OCI-LY7 (cell line): Measurements from ENCODE around the gene AP1S3. TPM values are rescaled to one million over a fixed set of nuclear protein-coding genes. Genes with fewer than 3 reads are reported as not detected.
A peak's percentile ranks its signal among the peaks of the same experiment; 100 is the strongest.

Source experiments
- BruUV-seq: library from RNA; stranded (reverse); fragments of 400-500 nt; replicated peaks from 2 replicates; lab custom pipeline; 2021; lab: Mats Ljungman, UMichigan
- CTCF ChIA-PET: fragments of 300-600 bp; sonication (Branson Sonifier 250); formaldehyde crosslinking; loops from one replicate; lab custom pipeline; 2022; ENCODE audit warnings: antibody characterized with exemption; ENCODE audit not compliant: unreplicated experiment; lab: Charles Lee
- POLR2A ChIA-PET: fragments of 300-600 bp; sonication (Branson Sonifier 250); formaldehyde crosslinking; loops from one replicate; lab custom pipeline; 2022; ENCODE audit warnings: antibody characterized with exemption; lab: Charles Lee
- DNase-seq: peaks from one replicate; pipeline ENCODE4 v3.0.0-alpha.2; 2015; ENCODE audit warnings: low spot score
- H2AFZ ChIP-seq: fragments of 200-600 bp; sonication (generic), shearing (Covaris generic); 2 replicates; pipeline ENCODE4 v1.6.1; 2014; ENCODE audit warnings: mild to moderate bottlenecking, antibody characterized with exemption, low read length, moderate library complexity
- H3K27ac ChIP-seq: fragments of 200-600 bp; sonication (generic); 2 replicates; pipeline ENCODE4 v1.5.1; 2014; ENCODE audit warnings: mixed run types, low read depth, mild to moderate bottlenecking, moderate library complexity, low read length, inconsistent platforms; ENCODE audit not compliant: poor library complexity, severe bottlenecking
- H3K36me3 ChIP-seq: fragments of 200-600 bp; sonication (generic); 2 replicates; pipeline ENCODE4 v1.6.1; 2014; ENCODE audit warnings: mild to moderate bottlenecking, antibody characterized with exemption, low read length, moderate library complexity, mixed read lengths; ENCODE audit not compliant: insufficient read depth
- H3K4me1 ChIP-seq: fragments of 200-600 bp; sonication (generic); 2 replicates; pipeline ENCODE4 v1.5.1; 2014; ENCODE audit warnings: mild to moderate bottlenecking, low read length; ENCODE audit not compliant: insufficient read depth, poor library complexity, severe bottlenecking
- H3K4me2 ChIP-seq: fragments of 200-600 bp; sonication (generic); 2 replicates; pipeline ENCODE4 v1.6.1; 2014; ENCODE audit warnings: mild to moderate bottlenecking, low read length
- H3K4me3 ChIP-seq: fragments of 200-600 bp; sonication (generic); 2 replicates; pipeline ENCODE4 v1.5.1; 2014; ENCODE audit warnings: mild to moderate bottlenecking, low read depth, low read length; ENCODE audit not compliant: poor library complexity, severe bottlenecking
- H3K79me2 ChIP-seq: fragments of 200-600 bp; sonication (generic); 2 replicates; pipeline ENCODE4 v1.6.1; 2016; ENCODE audit warnings: low read depth, mild to moderate bottlenecking, low read length, moderate library complexity, mixed read lengths; ENCODE audit not compliant: insufficient read depth
- H3K9me2 ChIP-seq: fragments of 200-600 bp; sonication (generic); 2 replicates; pipeline ENCODE4 v1.6.1; 2016; ENCODE audit warnings: mild to moderate bottlenecking, low read length, mixed read lengths; ENCODE audit not compliant: insufficient read depth
- H3K9me3 ChIP-seq: fragments of 200-600 bp; sonication (generic); 2 replicates; pipeline ENCODE4 v1.6.1; 2014; ENCODE audit warnings: mild to moderate bottlenecking, mixed run types, low read length, mixed read lengths
- H4K20me1 ChIP-seq: fragments of 200-600 bp; sonication (generic); 2 replicates; pipeline ENCODE4 v1.6.1; 2014; ENCODE audit warnings: mild to moderate bottlenecking, antibody characterized with exemption, low read length, moderate library complexity, mixed read lengths; ENCODE audit not compliant: insufficient read depth
- EZH2phosphoT487 ChIP-seq: fragments of 200-600 bp; sonication (generic); IDR thresholded peaks from 2 replicates; pipeline ENCODE4 v1.6.1; 2018; ENCODE audit warnings: low read depth, borderline replicate concordance, mild to moderate bottlenecking, mixed run types, antibody characterized with exemption, low read length, moderate library complexity, mixed read lengths
- intact Hi-C: fragments of 100-400 bp; cut with micrococcal nuclease; formaldehyde crosslinking; loops from one replicate; pipeline ENCODE4 v1.10.0; 2022; ENCODE audit not compliant: unreplicated experiment
- total RNA-seq, 2 experiments: library from RNA; depleted of rRNA in 1 of 2; stranded (reverse); fragments of >200 nt in 1 of 2; shearing (Covaris generic) in 1 of 2; gene quantifications; 2 replicates each; pipeline ENCODE4 v1.2.3, GENCODE V29; 2014 to 2022
- TF ChIP-seq, protein P1 (sequence below): fragments of 200-600 bp; sonication (generic); conservative IDR thresholded peaks from 2 replicates; pipeline ENCODE4 v1.5.1; 2014; ENCODE audit warnings: mild to moderate bottlenecking, antibody characterized with exemption, low read length, moderate library complexity, mixed read lengths

Gene AP1S3
- total RNA-seq, 2 experiments from 2014 or later, result 11.2 to 32.1 TPM

DNA sequence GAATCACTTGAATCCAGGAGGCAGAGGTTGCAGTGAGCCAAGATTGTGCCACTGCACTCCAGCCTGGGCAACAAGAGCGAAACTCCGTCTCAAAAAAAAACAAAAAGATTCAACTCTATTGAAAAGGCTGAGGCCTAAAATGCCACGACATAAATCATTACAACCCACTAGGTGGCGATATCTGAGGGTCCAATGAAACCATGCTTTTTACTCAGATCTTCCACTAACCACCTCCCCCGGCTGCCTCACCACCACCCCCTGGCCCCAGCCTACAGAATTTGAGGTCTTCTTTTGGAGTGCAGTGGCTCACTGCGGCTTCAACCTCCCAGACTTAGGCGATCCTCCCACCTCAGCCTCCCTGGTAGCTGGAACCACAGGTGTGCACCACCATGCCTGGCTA is 57.5 kb downstream of the AP1S3 start:
- Histone ChIP-seq H3K9me2 (no peaks in the 10 kb centered on the region), H3K4me1 (no peaks in the 10 kb centered on the region), H3K36me3 (peaks cover 16% of the 10 kb centered on the region; the same call in 1 of the 2 replicates), H2AFZ (no peak overlapping the region), H4K20me1 (no peaks in the 10 kb centered on the region; the same call in 1 of the 2 replicates), H3K4me3 (no peak overlapping the region), H3K4me2 (no peak overlapping the region), H3K9me3 (no peaks in the 10 kb centered on the region), H3K27ac (no peak overlapping the region), H3K79me2 (peaks cover 4% of the 10 kb centered on the region; the same call in 1 of the 2 replicates)
- CTCF ChIA-PET, result interaction anchor here (0.9 kb wide), 1 partner anchor 16 kb away, joined by 3 read pairs; no protein-coding TSS in a partner anchor
- POLR2A ChIA-PET, result interaction anchor here (0.8 to 1.1 kb wide), 4 partner anchors 18 to 170 kb away, joined by 3 to 5 read pairs (median 3); no protein-coding TSS in a partner anchor
- TF ChIP-seq, protein P1, sequence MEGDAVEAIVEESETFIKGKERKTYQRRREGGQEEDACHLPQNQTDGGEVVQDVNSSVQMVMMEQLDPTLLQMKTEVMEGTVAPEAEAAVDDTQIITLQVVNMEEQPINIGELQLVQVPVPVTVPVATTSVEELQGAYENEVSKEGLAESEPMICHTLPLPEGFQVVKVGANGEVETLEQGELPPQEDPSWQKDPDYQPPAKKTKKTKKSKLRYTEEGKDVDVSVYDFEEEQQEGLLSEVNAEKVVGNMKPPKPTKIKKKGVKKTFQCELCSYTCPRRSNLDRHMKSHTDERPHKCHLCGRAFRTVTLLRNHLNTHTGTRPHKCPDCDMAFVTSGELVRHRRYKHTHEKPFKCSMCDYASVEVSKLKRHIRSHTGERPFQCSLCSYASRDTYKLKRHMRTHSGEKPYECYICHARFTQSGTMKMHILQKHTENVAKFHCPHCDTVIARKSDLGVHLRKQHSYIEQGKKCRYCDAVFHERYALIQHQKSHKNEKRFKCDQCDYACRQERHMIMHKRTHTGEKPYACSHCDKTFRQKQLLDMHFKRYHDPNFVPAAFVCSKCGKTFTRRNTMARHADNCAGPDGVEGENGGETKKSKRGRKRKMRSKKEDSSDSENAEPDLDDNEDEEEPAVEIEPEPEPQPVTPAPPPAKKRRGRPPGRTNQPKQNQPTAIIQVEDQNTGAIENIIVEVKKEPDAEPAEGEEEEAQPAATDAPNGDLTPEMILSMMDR, result peak; percentile 70
- no peak for TF ChIP-seq EZH2phosphoT487
- BruUV-seq, result no TSS peak
- intact Hi-C loops, result loop anchor here (1.0 to 5.0 kb wide), 3 partner anchors 56 to 177 kb away; partner anchors contain the start of gene MRPL44
- DNase-seq, result peak; percentile 81

DNA sequence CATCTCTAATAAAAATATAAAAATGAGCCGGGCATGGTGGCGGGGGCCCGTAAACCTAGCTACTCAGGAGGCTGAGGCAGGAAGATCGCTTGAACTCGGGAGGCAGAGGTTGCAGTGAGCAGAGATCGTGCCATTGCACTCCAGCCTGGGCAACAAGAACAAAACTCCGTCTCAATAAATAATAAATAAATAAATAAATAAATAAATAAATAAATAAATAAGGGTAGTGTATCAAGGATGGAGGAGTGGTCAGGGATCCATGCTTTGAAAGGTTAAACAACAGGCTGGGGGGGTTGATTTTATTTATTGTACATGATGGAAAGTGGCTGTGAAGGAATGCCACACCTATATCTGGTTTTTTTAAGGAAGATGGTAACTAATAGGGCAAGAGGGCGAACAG is 63.2 kb downstream of the AP1S3 start:
- Histone ChIP-seq H3K4me1 (no peaks in the 10 kb centered on the region), H3K27ac (no peak overlapping the region), H3K36me3 (peaks cover 16% of the 10 kb centered on the region), H4K20me1 (no peaks in the 10 kb centered on the region; the same call in 1 of the 2 replicates), H3K4me3 (no peak overlapping the region), H2AFZ (no peak overlapping the region), H3K4me2 (no peak overlapping the region), H3K9me3 (no peaks in the 10 kb centered on the region), H3K9me2 (no peaks in the 10 kb centered on the region), H3K79me2 (peaks cover under 1% of the 10 kb centered on the region; the same call in 1 of the 2 replicates)
- intact Hi-C loops, result no loop called here
- BruUV-seq, result no TSS peak
- ChIA-PET CTCF (no interaction called here), POLR2A (no interaction called here)
- TF ChIP-seq EZH2phosphoT487, result no peak
- TF ChIP-seq, protein P1, result no peak
- DNase-seq, result no peak

DNA sequence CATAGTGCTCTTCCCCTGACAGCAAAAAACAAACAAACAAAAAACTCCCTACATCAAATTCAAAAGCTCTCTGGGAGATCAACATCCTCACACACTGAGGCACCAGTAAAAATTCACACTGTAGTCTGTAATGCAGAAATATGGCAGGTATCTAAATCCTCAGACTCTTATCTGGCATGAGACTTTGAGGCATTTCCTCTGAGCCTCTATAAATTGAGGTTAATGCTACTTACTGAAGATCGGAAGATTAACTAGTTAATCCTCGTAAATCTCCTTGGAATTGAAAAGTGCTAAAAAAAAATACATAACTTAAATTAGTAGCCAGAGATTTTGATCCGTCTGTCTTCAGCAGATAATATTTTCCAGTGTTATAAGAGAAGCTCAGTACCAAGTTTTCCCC is 65.0 kb downstream of the AP1S3 start:
- CTCF ChIA-PET, result no interaction called here
- no TSS peak for BruUV-seq
- no peak overlapping the region for H3K27ac ChIP-seq
- no peaks in the 10 kb centered on the region for H3K9me2 ChIP-seq
- no peaks in the 10 kb centered on the region for H3K9me3 ChIP-seq
- intact Hi-C loops, result no loop called here
- peaks cover 16% of the 10 kb centered on the region for H3K36me3 ChIP-seq
- DNase-seq, result no peak
- POLR2A ChIA-PET, result no interaction called here
- H2AFZ ChIP-seq, result no peak overlapping the region
- H4K20me1 ChIP-seq, result no peaks in the 10 kb centered on the region; the same call in 1 of the 2 replicates
- H3K79me2 ChIP-seq, result no peaks in the 10 kb centered on the region
- TF ChIP-seq, protein P1, result no peak
- TF ChIP-seq EZH2phosphoT487, result no peak
- no peak overlapping the region for H3K4me3 ChIP-seq
- no peak overlapping the region for H3K4me2 ChIP-seq
- H3K4me1 ChIP-seq, result no peaks in the 10 kb centered on the region
